SK-N-SH treated with all-trans-retinoic acid at 6 μM for 48 hours (cell line): Measurements from ENCODE around the gene TBC1D3G.
"Not testable (repeated sequence)": the region's sequence is repeated elsewhere in the genome, so short reads cannot be mapped to it uniquely, and the experiment has no call there.

Experiments
- ATAC-seq: fragments of 200-7000 bp; cut with Tn5 transposase; 3 replicates; pipeline ENCODE4 v1.9.1; 2020; ENCODE audit warnings: mild to moderate bottlenecking, moderate library complexity

Gene TBC1D3G

DNA sequence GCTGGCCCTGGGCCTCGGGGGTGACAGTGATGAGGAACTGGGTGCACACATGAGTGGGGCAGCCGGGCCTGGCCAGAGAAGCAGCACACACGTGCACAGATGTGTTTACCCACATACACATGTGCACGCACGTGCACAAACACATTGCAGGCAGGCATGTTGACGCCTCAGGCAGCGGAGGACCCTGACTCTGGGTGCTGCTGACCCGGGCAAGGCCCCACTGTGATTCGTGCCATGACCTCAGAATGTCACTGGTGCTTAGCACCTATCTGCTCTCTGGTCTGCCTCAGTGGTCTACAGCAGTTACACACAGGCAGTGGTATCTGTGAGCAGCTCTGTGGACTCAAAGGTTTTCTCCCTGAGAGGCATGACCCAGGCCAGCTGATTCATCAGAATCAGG, at the start of gene TBC1D3G:
Gene TBC1D3G, plus strand, starts transcription at position 301 of the 400 bp plus-strand sequence. CDS start 1,528 bp downstream, outside the sequence.
- ATAC-seq: not testable (repeated sequence)

DNA sequence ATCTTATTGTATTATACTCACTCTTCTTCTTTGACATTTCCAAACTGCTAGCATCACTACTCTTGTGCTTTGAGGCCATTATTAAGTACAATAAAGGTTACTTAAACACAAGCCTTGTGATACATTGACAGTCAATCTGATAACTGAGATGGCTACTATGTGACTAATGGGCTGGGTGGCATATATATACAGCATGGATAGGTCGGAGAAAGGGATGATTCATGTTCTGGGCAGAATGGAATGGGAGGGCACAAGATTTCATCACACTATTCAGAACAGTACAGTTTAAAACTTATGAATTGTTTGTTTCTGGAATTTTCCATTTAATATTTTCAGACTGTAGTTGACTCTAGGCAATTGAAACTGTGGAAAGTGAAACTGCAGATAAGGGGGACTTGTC, 40.4 kb upstream of the TBC1D3G start:
- ATAC-seq: peak; percentile 98

- not testable (repeated sequence) for ATAC-seq
Measured at GRCh38 chr17:36284219-36284618, 39.5 kb upstream of the TBC1D3G start.

DNA sequence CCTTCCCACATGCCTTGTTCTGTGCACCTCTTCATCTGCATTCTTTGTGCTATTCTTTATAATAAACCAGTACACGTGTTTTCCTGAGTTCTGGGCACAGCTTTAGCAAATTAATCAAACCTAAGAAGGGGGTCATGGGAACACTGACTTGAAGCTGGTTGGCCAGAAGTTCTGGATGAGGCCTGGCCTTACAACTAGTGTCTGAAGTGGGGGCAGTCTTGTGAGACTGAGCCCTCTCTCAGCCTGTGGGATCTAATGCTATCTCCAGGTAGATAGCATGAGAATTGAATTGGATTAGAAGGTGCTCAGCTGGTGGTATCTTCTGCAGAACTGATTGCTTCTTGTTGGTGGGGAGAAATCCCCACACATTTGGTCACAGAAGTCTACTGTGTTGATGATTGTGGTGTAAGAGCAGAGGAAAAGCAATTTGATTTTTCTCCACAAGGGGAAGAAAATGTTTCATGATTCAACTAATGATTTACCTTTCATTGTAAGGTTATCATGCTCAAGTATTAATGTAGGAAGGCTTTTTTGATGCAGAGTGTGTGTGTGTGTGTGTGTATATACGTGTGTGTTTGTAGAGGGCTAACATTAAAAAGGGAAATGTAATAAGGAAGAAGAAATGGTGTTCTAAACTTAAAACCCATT, 33.6 kb upstream of the TBC1D3G start:
- ATAC-seq: not testable (repeated sequence)

GRCh38 chr17:36295161-36295560, 28.5 kb upstream of the TBC1D3G start:
- peak; percentile 44; the same call in 1 of the 3 replicates for ATAC-seq

DNA sequence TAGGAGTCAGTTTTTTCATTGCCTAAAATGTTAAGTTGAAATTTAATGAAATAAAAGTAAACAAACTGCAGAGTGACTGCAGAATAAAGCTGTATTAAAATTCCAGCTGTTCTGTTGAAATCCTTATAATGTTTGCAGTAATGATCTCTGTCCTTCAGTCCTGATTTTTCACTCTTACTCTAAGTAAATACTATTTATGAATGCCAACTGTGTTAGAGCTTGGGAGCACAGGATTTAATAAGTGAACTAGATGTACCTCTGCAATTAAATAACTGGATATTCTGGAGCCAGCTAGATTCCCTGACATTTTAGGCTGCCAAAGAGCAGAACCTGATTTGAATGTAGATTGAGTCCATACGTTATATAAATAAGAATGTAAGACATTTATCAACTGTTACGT, 7.9 kb upstream of the TBC1D3G start:
- ATAC-seq: not testable (repeated sequence)

- ATAC-seq: not testable (repeated sequence)
Measured at GRCh38 chr17:36362496-36362895, 38.8 kb downstream of the TBC1D3G start.

GRCh38 chr17:36375938-36376337, 52.3 kb downstream of the TBC1D3G start:
- not testable (repeated sequence) for ATAC-seq
